ENCODE results near the gene PJA1. TPM values are rescaled to one million over a fixed set of nuclear protein-coding genes. Genes with fewer than 3 reads are reported as not detected.

The PJA1 gene
- total and polyA plus RNA-seq, 2 experiments from 2014 or later, result 68.9 to 73.4 TPM

GRCh38 chrX:69203638-69204037 is 38.4 kb upstream of the PJA1 start:
- no peak overlapping the region for H3K4me3 ChIP-seq
- H3K27me3 ChIP-seq, result no peaks in the 10 kb centered on the region
- no peaks in the 10 kb centered on the region for H3K4me1 ChIP-seq (ENCODE audit: low read depth)
- H3K36me3 ChIP-seq, result no peaks in the 10 kb centered on the region
- TF ChIP-seq CTCF (IDR thresholded peaks at IDR 0.05; ENCODE audit: low read depth, low read length), result no peak
- H3K9me3 ChIP-seq (ENCODE audit: low read depth), result no peaks in the 10 kb centered on the region
- no peak for DNase-seq (ENCODE audit: low read depth in 1 of 2, low spot score in 1 of 2)
- no peak overlapping the region for H3K27ac ChIP-seq

- H3K27me3 ChIP-seq, result no peaks in the 10 kb centered on the region
- no peaks in the 10 kb centered on the region for H3K9me3 ChIP-seq (ENCODE audit: low read depth)
- no peak for DNase-seq (ENCODE audit: low read depth in 1 of 2, low spot score in 1 of 2)
- TF ChIP-seq CTCF (IDR thresholded peaks at IDR 0.05; ENCODE audit: low read depth, low read length), result no peak
- H3K36me3 ChIP-seq, result no peaks in the 10 kb centered on the region
- no peak overlapping the region for H3K27ac ChIP-seq
- H3K4me1 ChIP-seq (ENCODE audit: low read depth), result peaks cover 19% of the 10 kb centered on the region
- no peak overlapping the region for H3K4me3 ChIP-seq
Observed at GRCh38 chrX:69197690-69198089, 32.4 kb upstream of the PJA1 start.

- no peaks in the 10 kb centered on the region for H3K36me3 ChIP-seq
- no peak overlapping the region for H3K4me3 ChIP-seq
- no peaks in the 10 kb centered on the region for H3K27me3 ChIP-seq
- peak overlapping the region; percentile 73 for H3K27ac ChIP-seq
- H3K9me3 ChIP-seq (ENCODE audit: low read depth), result no peaks in the 10 kb centered on the region
- DNase-seq (ENCODE audit: low read depth in 1 of 2, low spot score in 1 of 2), result no peak
- peaks cover 19% of the 10 kb centered on the region for H3K4me1 ChIP-seq (ENCODE audit: low read depth)
- TF ChIP-seq CTCF (IDR thresholded peaks at IDR 0.05; ENCODE audit: low read depth, low read length), result no peak
Observed at GRCh38 chrX:69196666-69197065, 31.4 kb upstream of the PJA1 start.

GRCh38 chrX:69195810-69196209 is 30.6 kb upstream of the PJA1 start:
- Histone ChIP-seq H3K36me3 (no peaks in the 10 kb centered on the region), H3K27ac (peak overlapping the region; percentile 73), H3K4me3 (no peak overlapping the region), H3K4me1 (ENCODE audit: low read depth) (peaks cover 19% of the 10 kb centered on the region), H3K27me3 (no peaks in the 10 kb centered on the region), H3K9me3 (ENCODE audit: low read depth) (no peaks in the 10 kb centered on the region)
- no peak for TF ChIP-seq CTCF (IDR thresholded peaks at IDR 0.05; ENCODE audit: low read depth, low read length)
- peak in 1 of 2 donors; percentile 28 for DNase-seq (ENCODE audit: low read depth in 1 of 2, low spot score in 1 of 2)

- TF ChIP-seq CTCF (IDR thresholded peaks at IDR 0.05; ENCODE audit: low read depth, low read length), result no peak
Observed at GRCh38 chrX:69195192-69195591, 29.9 kb upstream of the PJA1 start.

GRCh38 chrX:69192603-69193002 is 27.4 kb upstream of the PJA1 start:
- no peak for DNase-seq (ENCODE audit: low read depth in 1 of 2, low spot score in 1 of 2)
- no peak for TF ChIP-seq CTCF (IDR thresholded peaks at IDR 0.05; ENCODE audit: low read depth, low read length)
- Histone ChIP-seq H3K27me3 (no peaks in the 10 kb centered on the region), H3K9me3 (ENCODE audit: low read depth) (no peaks in the 10 kb centered on the region), H3K27ac (no peak overlapping the region), H3K4me1 (ENCODE audit: low read depth) (peaks cover 19% of the 10 kb centered on the region), H3K4me3 (no peak overlapping the region), H3K36me3 (no peaks in the 10 kb centered on the region)

More at GRCh38 chrX:69195192-69195591, 29.9 kb upstream of the PJA1 start:
- Histone ChIP-seq H3K4me3 (no peak overlapping the region), H3K4me1 (ENCODE audit: low read depth) (peaks cover 19% of the 10 kb centered on the region), H3K9me3 (ENCODE audit: low read depth) (no peaks in the 10 kb centered on the region), H3K27me3 (no peaks in the 10 kb centered on the region), H3K27ac (peak overlapping the region; percentile 73), H3K36me3 (no peaks in the 10 kb centered on the region)
- DNase-seq (ENCODE audit: low read depth in 1 of 2, low spot score in 1 of 2), result peak in 1 of 2 donors; percentile 56

All from cardiac muscle cell (in vitro differentiated cells and primary cell).